HG03066 (cell line): Measurements from ENCODE around the gene GLI2.

ENCODE experiments used
- ATAC-seq: cut with Tn5 transposase; IDR thresholded peaks from one replicate; pipeline ENCODE4 v1.9.1; 2021; ENCODE audit warnings: low read depth; ENCODE audit not compliant: unreplicated experiment

Gene GLI2

DNA sequence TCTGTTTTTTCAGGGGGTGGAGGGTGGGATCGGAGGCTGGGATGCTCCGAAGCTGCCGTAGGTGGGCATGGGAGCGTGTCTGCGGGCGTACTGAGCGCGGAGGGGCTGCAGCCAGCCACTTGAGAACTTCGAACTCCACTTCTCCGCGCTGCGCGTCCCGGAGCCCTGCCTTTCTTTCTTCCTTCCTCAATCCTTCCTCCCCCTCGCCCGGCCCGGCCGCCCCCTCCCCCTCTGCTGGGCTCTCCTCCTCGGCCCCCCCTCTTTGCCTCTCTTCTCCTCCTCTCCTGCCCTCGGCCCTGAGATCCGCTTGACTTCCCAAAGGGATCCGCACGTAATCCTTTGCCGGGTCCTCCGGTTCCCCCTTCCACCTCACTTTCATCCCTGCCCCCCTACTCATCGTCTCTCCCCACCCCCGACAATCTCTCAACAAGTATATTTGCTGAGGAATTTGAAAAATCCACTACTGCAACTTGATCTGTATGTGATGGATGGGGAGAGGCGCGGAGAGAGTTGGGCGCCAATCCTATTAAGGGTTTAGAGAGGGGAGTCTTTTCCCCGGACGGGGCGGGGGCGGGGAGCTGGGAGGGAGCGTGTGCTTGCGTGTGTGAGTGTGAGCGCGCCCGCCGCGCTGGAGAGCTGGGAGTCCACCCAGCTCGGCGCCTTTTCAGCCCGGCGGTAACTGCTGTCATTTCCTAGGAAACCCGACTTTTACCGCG is 1.1 kb downstream of the GLI2 start:
- ATAC-seq, result no peak

DNA sequence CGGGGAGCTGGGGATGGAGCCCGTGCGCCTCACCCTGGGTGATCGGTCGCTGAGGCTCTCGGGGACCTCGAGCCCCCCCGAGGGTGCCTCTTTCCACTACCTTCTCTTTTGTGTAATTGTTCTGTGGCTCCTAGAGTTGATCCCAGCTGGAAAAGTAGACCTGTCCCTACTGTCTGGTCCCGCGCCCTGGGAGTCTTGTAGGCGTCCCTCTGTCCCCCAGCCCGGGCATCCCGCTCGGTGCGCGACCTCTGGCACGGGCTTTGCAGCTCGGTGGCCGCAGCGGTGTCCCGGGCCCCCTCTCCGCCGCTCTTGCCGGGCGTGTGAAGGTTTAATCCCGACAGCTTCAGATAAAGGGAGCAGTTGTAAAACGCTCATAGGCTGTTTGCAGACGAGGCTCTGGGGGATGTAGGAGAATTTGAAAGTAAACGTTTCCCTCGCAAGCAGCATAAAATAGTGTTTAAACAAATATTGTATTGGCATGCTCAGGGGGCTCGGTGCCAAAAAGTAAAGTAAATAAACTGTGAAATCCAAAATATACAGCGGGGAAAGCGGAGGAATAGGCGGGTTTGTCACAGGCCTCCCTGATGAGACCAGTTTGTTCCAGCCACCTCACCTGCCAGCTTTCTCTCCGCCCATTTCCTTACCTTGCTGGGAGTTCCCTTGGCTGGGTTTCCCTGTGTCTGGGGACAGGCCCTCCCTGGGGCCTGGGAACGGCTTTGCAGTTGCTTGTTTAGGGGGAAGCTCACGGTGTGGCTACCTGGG is 1.9 kb downstream of the GLI2 start:
- ATAC-seq, result no peak

DNA sequence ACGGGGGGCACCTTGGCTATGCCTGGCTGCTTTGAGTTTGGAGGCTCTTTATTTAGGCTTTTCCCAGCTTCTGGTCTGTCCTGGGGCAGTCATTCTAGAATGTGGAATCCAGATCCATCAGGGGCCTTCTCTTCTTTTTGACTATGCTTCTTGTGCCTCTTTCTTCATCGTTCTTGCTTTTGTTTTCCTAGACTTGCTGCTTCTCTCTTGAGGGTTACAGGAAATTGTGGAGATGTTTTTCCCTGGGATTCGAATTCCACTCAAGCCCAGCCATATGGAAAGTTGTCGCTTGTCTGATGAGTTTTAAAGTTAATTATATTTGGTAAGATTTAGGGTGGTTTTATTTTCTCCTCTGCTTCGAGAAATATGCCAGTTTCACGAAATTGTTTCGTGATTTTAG is 2.4 kb downstream of the GLI2 start:
- no peak for ATAC-seq

GRCh38 chr2:120738786-120739437 is 3.2 kb downstream of the GLI2 start:
- ATAC-seq, result no peak

- no peak for ATAC-seq
Observed at GRCh38 chr2:120739438-120740090, 3.9 kb downstream of the GLI2 start.

DNA sequence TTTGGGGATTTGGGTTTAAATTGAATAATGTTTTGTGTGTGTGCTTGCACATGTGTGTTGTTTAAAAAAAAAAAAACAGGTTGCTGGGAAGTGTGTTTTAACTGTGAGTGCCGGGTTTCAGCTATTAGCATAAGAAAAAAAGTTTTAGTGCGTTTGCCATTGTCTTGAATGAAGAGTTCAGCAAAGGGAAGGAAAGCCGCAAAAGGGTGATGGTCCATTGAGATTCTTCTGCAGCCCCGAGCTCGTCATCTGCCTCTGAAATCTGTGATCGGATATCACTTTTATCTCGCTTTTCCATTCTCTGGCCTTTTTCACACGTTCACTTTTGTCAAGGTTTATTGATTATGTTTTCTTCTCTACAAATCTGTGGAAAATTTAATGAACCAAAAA is 4.7 kb downstream of the GLI2 start:
- no peak for ATAC-seq

- no peak for ATAC-seq
Observed at GRCh38 chr2:120740765-120741524, 5.3 kb downstream of the GLI2 start.

DNA sequence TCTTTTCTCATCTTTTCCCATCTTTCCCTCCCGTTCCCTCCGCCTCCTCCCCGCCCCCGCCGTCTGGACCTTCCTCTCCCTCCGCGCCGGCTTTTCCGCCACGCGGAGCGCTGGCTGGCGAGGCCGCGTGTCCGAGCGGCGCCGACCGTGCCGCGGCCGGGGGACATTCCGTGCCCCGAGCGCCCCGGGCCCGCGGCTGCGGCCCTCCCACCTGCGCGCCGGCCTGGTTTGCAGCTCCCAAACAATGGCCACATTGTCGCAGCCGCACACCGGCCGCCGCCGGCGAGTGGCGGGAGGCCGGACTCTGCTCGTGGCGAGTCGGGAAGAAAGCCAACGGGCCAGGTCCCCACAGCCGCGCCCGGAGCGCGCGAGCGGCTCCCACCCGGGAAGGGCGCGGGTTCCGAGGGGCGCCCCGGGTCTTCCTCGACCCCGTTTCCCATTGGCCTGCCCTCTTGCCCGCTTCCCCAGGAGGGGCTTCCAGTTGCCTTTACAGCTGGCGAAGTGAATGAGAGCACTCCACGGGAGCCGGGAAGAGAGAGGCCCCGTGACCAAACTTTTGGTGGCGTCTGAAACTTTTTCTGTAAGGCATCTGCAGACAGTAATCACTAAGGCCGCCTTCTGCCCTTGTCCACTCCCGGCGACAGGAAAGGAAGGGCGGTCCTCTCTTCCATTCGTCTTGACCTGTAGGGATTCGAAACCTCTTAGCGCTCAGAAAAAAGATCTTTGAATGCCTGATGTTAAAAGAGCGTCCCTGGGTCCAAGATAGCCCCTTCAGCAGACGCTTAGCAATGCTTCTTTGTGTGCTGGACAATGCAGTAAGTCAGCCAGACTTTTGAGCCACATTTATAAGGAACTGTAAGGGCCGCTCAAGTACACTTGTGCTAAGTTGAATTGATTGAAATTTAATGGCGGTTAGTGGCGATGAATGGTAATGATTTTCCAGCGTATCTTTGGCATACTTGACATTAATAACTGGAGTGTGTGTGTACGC is 6.2 kb downstream of the GLI2 start:
- no peak for ATAC-seq

- no peak for ATAC-seq
Observed at GRCh38 chr2:120743657-120744056, 8.0 kb downstream of the GLI2 start.

DNA sequence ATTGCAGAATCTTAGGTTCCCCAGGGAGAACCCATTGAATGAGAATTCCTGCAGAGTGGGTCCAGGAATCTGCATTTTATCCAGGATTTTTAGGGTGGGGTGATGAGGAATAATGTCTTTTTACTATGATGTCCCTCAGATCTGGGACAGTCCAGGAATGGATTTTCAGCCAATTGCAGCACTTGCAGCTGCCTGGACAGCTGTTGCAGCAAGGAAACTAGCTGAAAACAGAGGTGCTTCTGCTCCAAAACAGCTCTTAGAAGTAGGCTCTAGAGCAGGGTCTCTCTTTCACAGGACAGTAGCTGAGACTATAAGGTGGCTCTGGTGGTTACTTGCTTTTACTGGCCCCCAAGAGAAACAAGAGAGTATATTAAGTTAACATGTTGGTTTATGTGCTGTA is 9.1 kb downstream of the GLI2 start:
- ATAC-seq, result no peak

DNA sequence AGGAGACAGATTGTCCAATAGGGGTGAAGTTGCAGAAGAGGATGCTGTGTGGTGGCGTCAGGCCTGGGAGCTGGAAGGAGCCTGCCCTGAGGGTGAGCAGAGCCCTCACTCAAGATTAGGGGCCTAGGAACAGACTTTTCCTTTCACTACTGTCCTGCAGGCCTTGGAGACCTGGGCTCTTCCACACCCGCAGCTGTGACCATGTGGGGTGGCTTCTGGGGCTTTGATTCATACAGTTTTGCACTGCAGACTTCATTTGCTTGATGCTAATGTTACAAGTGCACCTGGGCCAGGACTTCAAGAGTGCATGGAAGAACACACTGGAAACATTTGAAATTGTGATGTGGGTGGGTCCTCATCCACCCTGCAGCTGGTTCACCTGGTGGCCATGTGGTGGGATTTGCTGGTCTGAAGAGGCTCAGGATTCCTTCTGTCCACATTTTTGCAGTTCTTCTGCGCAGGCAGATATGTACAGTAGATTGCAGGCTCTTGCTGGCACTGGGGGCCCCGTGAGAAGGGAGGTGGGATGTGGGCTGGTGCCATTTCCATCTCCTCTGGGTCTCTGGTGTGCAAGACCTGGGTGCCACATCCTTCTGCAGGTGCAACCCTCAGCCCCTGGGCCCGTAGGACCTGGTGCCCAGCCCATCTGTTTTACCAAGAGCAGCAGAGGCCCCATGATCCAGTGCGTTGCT is 9.9 kb downstream of the GLI2 start:
- ATAC-seq, result no peak

DNA sequence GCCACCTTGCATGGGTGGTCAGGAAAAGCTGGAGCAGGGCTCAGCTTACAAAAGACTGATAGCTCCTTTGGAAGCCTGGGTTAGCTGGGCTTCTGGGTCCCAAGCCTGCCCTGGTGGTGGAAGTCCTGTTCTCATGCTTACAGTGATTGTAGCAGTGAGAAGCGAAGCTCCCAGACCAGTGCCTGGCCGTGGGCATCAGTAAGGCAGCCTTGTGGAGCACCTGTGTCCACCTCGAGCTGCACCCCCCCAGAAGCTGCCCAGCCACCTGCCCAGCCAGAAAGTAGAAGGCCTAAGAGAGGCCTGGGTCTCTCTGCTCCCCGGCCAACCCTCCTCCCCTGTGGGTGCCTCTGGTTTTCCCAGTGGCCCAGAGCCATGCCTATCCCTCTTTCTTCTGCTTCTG is 10.5 kb downstream of the GLI2 start:
- ATAC-seq, result no peak

DNA sequence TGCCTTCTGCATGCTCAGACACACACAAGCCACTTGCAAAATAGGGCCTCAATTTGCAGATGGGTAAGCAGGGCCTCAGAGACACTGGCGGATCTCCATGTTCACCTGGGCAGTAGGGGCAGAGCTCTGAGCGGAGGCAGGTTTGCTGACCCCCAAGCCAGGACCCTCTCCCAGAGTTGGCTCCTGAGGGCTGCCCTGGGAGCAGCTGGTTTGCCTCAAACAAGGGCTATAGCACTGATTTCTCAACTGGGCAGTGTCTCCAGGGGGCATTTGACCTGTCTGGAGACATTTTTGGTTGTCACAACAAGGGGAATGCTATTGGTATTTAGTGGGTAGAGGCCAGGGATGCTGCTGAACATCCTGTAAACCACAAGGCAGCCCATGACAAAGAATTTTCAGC is 11.6 kb downstream of the GLI2 start:
- ATAC-seq, result no peak

DNA sequence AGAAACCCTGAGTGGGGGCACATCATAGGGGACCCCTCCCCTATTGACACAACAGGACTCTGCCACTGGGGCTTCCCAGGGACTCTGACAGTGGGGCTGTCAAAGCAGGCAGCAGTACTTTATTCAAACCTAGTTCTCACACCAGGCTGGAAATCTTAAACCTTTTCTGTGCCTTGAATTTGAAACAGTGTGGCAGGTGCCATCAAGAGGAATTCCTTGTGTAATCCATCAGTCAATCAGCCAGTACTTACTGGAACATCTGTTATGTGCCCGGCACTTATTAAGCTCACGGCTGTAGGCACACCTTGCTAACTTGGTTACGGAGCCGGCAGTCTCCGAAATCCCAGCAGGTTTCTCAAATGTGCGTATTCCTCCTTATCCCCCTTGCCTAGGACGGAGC is 12.0 kb downstream of the GLI2 start:
- no peak for ATAC-seq

DNA sequence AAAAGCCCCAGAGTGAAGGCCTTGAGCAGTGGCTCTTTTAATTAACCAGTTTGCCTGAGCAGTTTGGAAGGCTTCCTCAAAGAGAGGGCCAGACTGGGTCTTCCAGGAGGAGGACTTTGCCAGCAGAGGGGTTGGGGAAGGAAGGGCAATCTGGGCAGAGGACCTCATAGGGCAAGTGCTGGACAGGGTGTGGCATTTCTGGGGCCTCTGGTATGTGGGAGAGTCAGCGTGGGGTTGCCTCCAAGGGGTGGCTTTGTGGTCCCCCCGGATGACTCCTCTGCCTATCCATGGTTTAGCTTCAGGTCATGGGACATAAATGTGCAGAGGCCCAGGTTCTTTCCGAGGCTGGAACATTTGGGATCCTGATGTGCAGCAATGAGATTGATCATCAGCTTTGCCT is 12.6 kb downstream of the GLI2 start:
- no peak for ATAC-seq

DNA sequence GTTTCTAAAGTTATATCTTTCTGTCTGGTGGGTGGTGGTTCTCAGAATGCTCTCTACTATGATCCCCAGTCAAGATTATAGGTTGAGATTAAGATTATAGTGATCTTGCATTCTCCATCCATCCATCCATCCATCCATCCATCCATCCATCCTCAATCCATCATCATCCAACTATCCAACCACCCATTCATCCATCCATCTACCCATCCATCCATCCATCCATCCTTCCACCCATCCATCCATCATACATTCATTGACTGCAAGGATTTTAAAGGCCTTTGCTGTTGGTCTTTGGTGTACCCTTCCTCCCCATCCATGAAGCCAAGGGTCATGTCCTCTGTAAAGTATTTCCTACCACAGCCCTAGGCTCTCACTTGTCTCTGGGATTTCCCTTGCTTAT is 13.1 kb downstream of the GLI2 start:
- no peak for ATAC-seq

DNA sequence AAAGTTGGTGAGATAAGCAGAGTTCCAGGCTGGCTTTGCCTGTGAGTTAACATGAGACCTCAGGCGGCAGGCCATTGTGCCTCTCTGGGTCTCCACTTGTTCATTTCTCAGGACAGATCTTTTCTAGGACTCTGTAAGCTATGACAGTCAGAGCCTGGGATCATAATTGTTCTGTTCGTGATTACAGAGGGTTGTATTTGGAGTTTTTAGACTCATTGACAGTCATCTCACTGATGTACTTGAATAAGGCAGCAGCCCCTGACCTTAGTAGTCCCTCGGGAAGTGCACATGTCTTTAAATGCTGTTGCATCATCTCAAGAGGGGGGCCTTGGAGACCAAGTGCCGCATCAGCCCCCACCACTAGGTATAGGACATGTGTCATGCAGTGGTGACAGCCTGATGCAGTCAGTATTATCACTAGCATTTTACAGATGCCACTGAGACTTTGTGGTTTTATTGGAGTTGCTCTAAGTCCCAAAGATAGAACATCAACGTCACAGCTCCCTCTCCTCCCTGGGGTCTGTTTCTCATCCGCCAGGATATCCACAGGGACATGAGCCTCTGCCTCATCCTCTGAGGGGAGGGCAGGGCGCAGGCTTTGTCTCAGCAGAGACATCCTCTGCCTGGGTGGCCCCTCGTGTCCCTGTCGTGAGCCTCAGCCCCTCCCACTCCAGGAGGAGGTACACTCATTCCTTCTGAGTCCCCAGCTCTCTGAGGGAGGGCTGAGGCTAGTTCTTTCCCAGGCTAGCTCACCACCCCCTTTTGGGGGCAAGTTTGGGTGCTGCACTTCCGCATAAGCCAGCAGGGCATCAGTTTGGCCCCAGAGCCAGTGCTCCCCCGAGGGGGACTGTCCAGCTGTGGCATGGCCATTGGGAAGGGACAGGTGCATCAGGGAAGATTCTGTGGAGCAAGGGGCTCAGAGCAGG is 14.1 kb downstream of the GLI2 start:
- no peak for ATAC-seq
